GM12878 (cell line): ENCODE results near the gene LAMB1. TPM values are rescaled to one million over a fixed set of nuclear protein-coding genes. Genes with fewer than 3 reads are reported as not detected.

Experiments used
- ATAC-seq: fragments of 200-7000 bp; cut with Tn5 transposase; 3 replicates; pipeline ENCODE4 v1.9.1; 2020; ENCODE audit warnings: mild to moderate bottlenecking, moderate library complexity
- BruUV-seq: library from RNA; stranded (reverse); fragments of 400-500 nt; replicated peaks from 2 replicates; lab custom pipeline; 2021; lab: Mats Ljungman, UMichigan
- CTCF ChIA-PET: fragments of 300-600 bp; sonication (Branson Sonifier 250); formaldehyde crosslinking; extraction: SDS; loops from one replicate; lab custom pipeline; 2021; ENCODE audit warnings: inconsistent platforms; lab: Yijun Ruan, JAX
- POLR2A ChIA-PET: fragments of 350-600 bp; formaldehyde crosslinking; extraction: SDS; loops from one replicate; lab custom pipeline; 2021; ENCODE audit warnings: inconsistent platforms; lab: Charles Lee
- RAD21 ChIA-PET: fragments of 300-600 bp; sonication (Branson Sonifier 250); formaldehyde crosslinking; loops from one replicate; lab custom pipeline; 2023; ENCODE audit warnings: antibody characterized with exemption; ENCODE audit not compliant: unreplicated experiment; lab: Charles Lee
- SMC1A ChIA-PET: fragments of 300-600 bp; sonication (Branson Sonifier 250); formaldehyde crosslinking; loops from one replicate; lab custom pipeline; 2023; ENCODE audit not compliant: unreplicated experiment, uncharacterized antibody; lab: Charles Lee
- DNase-seq: peaks from one replicate; pipeline ENCODE4 v3.0.0-alpha.2; 2011; ENCODE audit warnings: low read depth, low spot score
- FAIRE-seq: peaks from 3 replicates; lab custom pipeline; 2011; peaks lifted over from hg19 to GRCh38; lab: Jason Lieb, UNC
- H2AFZ ChIP-seq: 2 replicates; pipeline ENCODE4 v1.6.0; 2011; ENCODE audit warnings: low read depth, low read length, control low read depth; ENCODE audit not compliant: control insufficient read depth
- H3K27ac ChIP-seq: 2 replicates; pipeline ENCODE4 v1.5.1; 2011; ENCODE audit warnings: control low read depth; ENCODE audit not compliant: control insufficient read depth, insufficient read depth
- H3K27me3 ChIP-seq, 2 experiments: replicated peaks in 1 of 2; 2 replicates each; pipeline versions ENCODE4 v1.6.0 to v1.6.1; 2011; ENCODE audit warnings: low read length in 1 of 2; ENCODE audit not compliant: control insufficient read depth in 2 of 2, insufficient read depth in 2 of 2
- H3K36me3 ChIP-seq, 2 experiments: 2 replicates each; pipeline ENCODE4 v1.5.1; 2011; ENCODE audit warnings: low read length in 1 of 2; ENCODE audit not compliant: control insufficient read depth in 2 of 2, insufficient read depth in 2 of 2
- H3K4me1 ChIP-seq: 2 replicates; pipeline ENCODE4 v1.6.1; 2011; ENCODE audit warnings: mild to moderate bottlenecking, low read length, moderate library complexity, mixed read lengths; ENCODE audit not compliant: control insufficient read depth, insufficient read depth
- H3K4me2 ChIP-seq: 2 replicates; pipeline ENCODE4 v1.6.0; 2011; ENCODE audit warnings: control low read depth; ENCODE audit not compliant: control insufficient read depth, insufficient read depth
- H3K4me3 ChIP-seq: fragments of 200-600 bp; sonication (generic); 2 replicates; pipeline ENCODE4 v1.5.1; 2016
- H3K79me2 ChIP-seq: 2 replicates; pipeline ENCODE4 v1.6.0; 2011; ENCODE audit warnings: low read length; ENCODE audit not compliant: control insufficient read depth, insufficient read depth
- H3K9ac ChIP-seq: 2 replicates; pipeline ENCODE4 v1.8.0; 2011; ENCODE audit warnings: low read length, control low read depth, mixed read lengths; ENCODE audit not compliant: control insufficient read depth, insufficient read depth
- H3K9me3 ChIP-seq: replicated peaks from 3 replicates; pipeline ENCODE4 v1.5.1; 2011; ENCODE audit warnings: mild to moderate bottlenecking, low read length; ENCODE audit not compliant: control insufficient read depth, insufficient read depth
- H4K20me1 ChIP-seq: 2 replicates; pipeline ENCODE4 v1.6.0; 2011; ENCODE audit not compliant: control insufficient read depth, insufficient read depth
- GABPA ChIP-seq: IDR thresholded peaks from 2 replicates; pipeline ENCODE4 v1.6.1; 2014; ENCODE audit warnings: antibody characterized with exemption, low read depth, mild to moderate bottlenecking, inconsistent platforms
- MTA3 ChIP-seq: IDR thresholded peaks from 2 replicates; pipeline ENCODE4 v1.6.1; 2012; ENCODE audit warnings: low read length, inconsistent platforms, borderline replicate concordance
- SMAD1 ChIP-seq: fragments of 450-650 bp; IDR thresholded peaks from 2 replicates; pipeline ENCODE4 v1.6.1; 2018; ENCODE audit warnings: mild to moderate bottlenecking, low read depth; ENCODE audit not compliant: partially characterized antibody
- WRNIP1 ChIP-seq: IDR thresholded peaks from 2 replicates; pipeline ENCODE4 v1.6.1; 2011; ENCODE audit warnings: low read depth, low read length, improper control_type of control experiment, borderline replicate concordance
- WGBS: methylation state at CpG from one replicate; pipeline ENCODE4 v1.1.6; 2016; ENCODE audit warnings: low lambda C conversion rate; ENCODE audit not compliant: insufficient replicate concordance, insufficient coverage; ENCODE audit errors: missing lambda C conversion rate; 5-methylcytosine and 5-hydroxymethylcytosine counted together
- in situ Hi-C: fragments of 300-500 bp; cut with MboI; formaldehyde crosslinking; loops from 9 replicates; pipeline ENCODE4 v1.14.3; 2018; ENCODE audit warnings: mixed read lengths
- intact Hi-C: fragments of 100-400 bp; cut with micrococcal nuclease; formaldehyde crosslinking; loops from one replicate; pipeline ENCODE4 v1.14.2; 2022; ENCODE audit not compliant: unreplicated experiment
- polyA plus RNA-seq, 11 experiments: library from polyadenylated mRNA; depleted of rRNA in 4 of 11; unstranded in 6 of 11; stranded (reverse) in 5 of 11; fragments of >200 nt; fragmentation: Nextera tagmentation in 4 of 11; fragmentation: Illumina TruSeq in 1 of 11; extraction: Ambion mirVana in 4 of 11; extraction: Trizol in 1 of 11; gene quantifications; 1 replicate in 1 of 11; 2 replicates in 10 of 11; pipeline versions ENCODE4 v1.2.1 to v1.2.3, GENCODE V29; 2011 to 2016; ENCODE audit warnings: inconsistent platforms in 2 of 11, missing spikeins in 2 of 11, low read depth in 1 of 11
- total RNA-seq, 4 experiments: library from RNA; depleted of rRNA in 3 of 4; stranded (reverse); fragments of >200 nt in 3 of 4; fragmentation: Illumina TruSeq in 1 of 4; extraction: Trizol in 1 of 4; gene quantifications; 2 replicates each; pipeline versions ENCODE4 v1.2.1 to v1.2.3, GENCODE V29; 2013 to 2021
- TF ChIP-seq, protein P1 (sequence below): fragments of 450-650 bp; IDR thresholded peaks from 2 replicates; pipeline ENCODE4 v1.6.1; 2017; ENCODE audit warnings: mild to moderate bottlenecking, moderate library complexity

The LAMB1 gene
- total and polyA plus RNA-seq, 10 of the 15 experiments (the other 5 are each of a cell fraction or from before 2014, with no cell fraction given), result 0.05 to 2.2 (median 1.2) TPM; not detected in 4

DNA sequence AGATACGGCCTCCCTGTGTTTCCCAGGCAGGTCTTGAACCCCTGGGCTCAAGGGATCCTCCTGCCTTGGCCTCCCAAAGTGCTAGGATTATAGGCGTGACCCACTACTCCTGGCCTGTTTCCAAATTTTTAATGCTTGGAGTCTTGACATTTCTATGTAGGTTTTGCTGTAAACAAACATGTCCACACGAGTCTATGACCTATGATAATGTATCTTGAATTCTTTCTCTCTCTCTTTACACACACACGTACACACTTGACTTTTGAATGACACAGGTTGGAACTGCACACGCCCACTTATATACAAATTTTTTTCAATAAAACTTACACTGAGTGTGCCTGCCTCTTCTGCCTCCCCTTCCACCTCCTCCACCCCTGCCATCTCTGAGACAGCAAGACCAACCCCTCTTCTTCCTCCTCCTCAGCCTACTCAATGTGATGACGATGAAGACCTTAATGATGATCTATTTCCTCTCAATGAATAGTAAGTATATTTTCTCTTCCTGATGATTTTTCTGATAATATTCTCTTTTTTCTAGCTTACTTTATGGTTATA, 44.1 kb upstream of the LAMB1 start (continued):
- TF ChIP-seq GABPA (no peak), WRNIP1 (no peak), MTA3 (no peak)
- TF ChIP-seq, protein P1, sequence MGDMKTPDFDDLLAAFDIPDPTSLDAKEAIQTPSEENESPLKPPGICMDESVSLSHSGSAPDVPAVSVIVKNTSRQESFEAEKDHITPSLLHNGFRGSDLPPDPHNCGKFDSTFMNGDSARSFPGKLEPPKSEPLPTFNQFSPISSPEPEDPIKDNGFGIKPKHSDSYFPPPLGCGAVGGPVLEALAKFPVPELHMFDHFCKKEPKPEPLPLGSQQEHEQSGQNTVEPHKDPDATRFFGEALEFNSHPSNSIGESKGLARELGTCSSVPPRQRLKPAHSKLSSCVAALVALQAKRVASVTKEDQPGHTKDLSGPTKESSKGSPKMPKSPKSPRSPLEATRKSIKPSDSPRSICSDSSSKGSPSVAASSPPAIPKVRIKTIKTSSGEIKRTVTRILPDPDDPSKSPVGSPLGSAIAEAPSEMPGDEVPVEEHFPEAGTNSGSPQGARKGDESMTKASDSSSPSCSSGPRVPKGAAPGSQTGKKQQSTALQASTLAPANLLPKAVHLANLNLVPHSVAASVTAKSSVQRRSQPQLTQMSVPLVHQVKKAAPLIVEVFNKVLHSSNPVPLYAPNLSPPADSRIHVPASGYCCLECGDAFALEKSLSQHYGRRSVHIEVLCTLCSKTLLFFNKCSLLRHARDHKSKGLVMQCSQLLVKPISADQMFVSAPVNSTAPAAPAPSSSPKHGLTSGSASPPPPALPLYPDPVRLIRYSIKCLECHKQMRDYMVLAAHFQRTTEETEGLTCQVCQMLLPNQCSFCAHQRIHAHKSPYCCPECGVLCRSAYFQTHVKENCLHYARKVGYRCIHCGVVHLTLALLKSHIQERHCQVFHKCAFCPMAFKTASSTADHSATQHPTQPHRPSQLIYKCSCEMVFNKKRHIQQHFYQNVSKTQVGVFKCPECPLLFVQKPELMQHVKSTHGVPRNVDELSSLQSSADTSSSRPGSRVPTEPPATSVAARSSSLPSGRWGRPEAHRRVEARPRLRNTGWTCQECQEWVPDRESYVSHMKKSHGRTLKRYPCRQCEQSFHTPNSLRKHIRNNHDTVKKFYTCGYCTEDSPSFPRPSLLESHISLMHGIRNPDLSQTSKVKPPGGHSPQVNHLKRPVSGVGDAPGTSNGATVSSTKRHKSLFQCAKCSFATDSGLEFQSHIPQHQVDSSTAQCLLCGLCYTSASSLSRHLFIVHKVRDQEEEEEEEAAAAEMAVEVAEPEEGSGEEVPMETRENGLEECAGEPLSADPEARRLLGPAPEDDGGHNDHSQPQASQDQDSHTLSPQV, result no peak

DNA sequence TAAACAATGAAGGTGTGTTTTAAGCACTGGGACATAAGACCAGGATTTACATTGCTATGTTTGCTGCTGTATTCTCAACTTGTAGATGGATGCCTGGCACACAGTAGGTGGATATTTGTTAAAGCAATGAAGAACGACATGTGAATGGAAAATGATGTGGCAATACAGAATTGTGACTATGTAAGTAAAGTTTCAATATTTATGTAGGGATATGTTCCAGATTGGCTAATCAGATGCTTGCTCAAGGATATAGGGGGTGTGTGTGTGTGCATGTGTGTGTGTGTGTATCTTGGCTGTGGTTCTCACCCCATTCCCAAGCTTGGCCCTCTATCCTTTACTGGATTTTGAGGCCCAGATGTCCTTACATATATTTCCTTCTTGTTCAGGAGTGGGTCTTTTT, 42.7 kb upstream of the LAMB1 start:
- no peak overlapping the region for H3K9ac ChIP-seq
- TF ChIP-seq MTA3, result no peak
- TF ChIP-seq SMAD1, result no peak
- H2AFZ ChIP-seq, result no peak overlapping the region
- no peak overlapping the region for H3K4me2 ChIP-seq
- no peaks in the 10 kb centered on the region; the same call in 1 of the 2 replicates for H3K4me1 ChIP-seq
- H3K4me3 ChIP-seq, result no peak overlapping the region
- no peaks in the 10 kb centered on the region for H4K20me1 ChIP-seq
- DNase-seq (no peak), ATAC-seq (no peak), FAIRE-seq (no peak)
- H3K27ac ChIP-seq, result no peak overlapping the region
- in situ Hi-C loops (no loop called here), intact Hi-C loops (no loop called here)
- H3K9me3 ChIP-seq, result no peaks in the 10 kb centered on the region
- RAD21 ChIA-PET, result no interaction called here
- POLR2A ChIA-PET, result no interaction called here
- no peaks in the 10 kb centered on the region for H3K79me2 ChIP-seq
- WGBS, result 27% methylated on average over 1 of the region's 1 CpG
- H3K36me3 ChIP-seq, result no peaks in the 10 kb centered on the region
- CTCF ChIA-PET, result no interaction called here
- SMC1A ChIA-PET, result interaction anchor here (1.6 kb wide), 1 partner anchor 8 kb away, joined by 3 read pairs; no protein-coding TSS in a partner anchor
- H3K27me3 ChIP-seq, result no peaks in the 10 kb centered on the region
- BruUV-seq, result no TSS peak
